ENCODE results near the gene GOLGA6A.
"Not testable (repeated sequence)": the region's sequence is repeated elsewhere in the genome, so short reads cannot be mapped to it uniquely, and the experiment has no call there.

The GOLGA6A gene, protein sequence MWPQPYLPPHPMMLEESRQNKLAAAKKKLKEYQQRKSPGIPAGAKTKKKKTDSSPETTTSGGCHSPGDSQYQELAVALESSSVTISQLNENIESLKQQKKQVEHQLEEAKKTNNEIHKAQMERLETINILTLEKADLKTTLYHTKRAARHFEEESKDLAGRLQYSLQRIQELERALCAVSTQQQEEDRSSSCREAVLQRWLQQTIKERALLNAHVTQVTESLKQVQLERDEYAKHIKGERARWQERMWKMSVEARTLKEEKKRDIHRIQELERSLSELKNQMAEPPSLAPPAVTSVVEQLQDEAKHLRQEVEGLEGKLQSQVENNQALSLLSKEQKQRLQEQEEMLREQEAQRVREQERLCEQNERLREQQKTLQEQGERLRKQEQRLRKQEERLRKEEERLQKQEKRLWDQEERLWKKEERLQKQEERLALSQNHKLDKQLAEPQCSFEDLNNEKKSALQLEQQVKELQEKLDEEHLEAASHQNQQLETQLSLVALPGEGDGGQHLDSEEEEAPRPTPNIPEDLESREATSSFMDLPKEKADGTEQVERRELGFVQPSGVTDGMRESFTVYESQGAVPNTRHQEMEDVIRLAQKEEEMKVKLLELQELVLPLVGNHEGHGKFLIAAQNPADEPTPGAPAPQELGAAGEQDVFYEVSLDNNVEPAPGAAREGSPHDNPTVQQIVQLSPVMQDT

GRCh38 chr15:74082450-74082849 is at the start of gene GOLGA6A:
GOLGA6A (minus strand) TSS chr15:74082550; CDS start chr15:74082509, 41 bp downstream.
- not testable (repeated sequence) for FAIRE-seq

DNA sequence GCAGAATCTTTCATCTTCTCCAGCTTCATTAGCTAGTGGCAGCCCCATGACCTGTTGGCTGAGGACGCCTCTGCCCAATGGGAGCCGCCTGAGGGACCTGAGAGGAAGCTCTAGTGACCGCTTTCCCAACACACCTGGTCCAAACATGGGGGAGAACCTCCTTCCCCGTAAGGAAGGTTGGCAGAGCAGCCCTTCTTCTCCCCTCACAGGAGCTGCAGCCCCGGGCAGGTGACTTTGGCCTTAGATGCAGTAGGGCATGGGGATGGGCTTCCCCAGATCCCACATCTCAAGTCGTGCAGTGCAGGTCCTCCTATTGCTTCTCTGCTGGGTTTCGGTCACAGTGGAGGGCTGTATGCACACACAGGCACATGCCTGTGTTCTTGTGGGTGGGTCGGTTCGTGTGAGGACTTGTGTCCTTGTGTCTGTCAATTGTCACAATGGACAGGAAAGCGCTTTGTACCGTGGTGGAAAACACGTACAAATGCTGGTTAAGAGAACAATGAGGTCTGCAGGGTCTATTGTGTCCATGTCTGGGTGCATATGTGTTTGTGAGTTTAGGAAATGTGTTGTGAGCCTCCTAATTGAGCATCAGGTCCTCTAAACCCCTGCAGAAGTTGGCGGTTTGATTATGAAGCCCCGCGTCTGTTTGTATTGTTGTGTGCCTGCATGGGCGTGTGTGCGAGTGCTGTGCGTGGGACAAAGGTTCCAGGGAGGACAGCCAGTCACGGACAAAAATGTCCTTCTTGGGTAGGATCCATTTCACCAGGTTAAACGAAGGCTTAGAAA is 49.5 kb upstream of the GOLGA6A start:
- FAIRE-seq, result no peak

- no peak for FAIRE-seq
Measured at GRCh38 chr15:74130849-74131627, 48.7 kb upstream of the GOLGA6A start.

GRCh38 chr15:74130155-74130848 is 48.0 kb upstream of the GOLGA6A start, which contains the start of gene ISLR2:
ISLR2 (plus strand) TSS chr15:74130586; CDS start chr15:74132755, 2,169 bp downstream.
- no peak for FAIRE-seq

GRCh38 chr15:74129586-74130154 is 47.3 kb upstream of the GOLGA6A start:
- FAIRE-seq, result no peak

- no peak for FAIRE-seq
Measured at GRCh38 chr15:74128785-74129585, 46.6 kb upstream of the GOLGA6A start.

DNA sequence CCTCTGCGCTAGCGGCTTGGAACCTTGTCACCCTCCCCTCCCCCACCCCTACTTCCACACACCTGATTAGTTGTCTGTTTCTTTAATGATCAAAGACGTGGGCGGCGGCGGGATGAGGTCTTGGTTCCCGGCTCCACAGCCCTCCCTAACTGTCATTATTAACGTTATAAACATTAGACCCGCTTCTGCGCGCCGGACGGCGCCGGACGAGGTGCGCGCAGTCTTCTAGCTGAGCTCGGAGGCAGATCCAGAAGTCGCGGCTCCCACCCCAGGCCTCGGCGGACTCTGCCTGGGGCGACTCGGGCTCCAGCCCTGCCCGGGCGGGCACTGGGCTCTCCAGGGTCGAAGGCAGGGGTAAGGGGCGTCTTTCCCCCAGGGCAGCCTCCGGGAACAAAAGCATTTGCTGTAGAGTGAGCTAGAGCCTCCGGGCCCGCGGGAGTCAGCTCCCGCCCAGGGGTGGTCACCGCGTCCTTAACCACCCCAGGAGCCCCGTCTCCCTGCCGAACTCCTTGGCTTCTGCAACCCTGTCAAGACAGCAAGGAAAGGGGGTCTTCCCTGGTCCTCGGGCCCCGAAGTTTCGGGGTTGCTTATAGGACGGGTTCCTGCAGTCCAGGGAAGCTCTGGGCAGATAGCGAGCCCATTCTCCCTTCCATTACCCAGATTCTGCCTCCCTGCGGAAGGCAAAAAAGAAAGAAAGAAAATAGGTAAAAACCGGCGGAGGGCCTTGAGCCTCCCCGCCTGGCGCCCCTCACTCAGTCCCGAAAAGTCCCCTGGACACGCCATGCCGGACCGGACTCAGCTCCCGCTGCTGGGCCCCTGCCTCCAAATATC is 45.8 kb upstream of the GOLGA6A start:
- FAIRE-seq, result no peak

- FAIRE-seq, result no peak
Measured at GRCh38 chr15:74127255-74127953, 45.1 kb upstream of the GOLGA6A start.

- FAIRE-seq, result no peak
Measured at GRCh38 chr15:74124759-74125158, 42.4 kb upstream of the GOLGA6A start.

GRCh38 chr15:74124196-74124595 is 41.8 kb upstream of the GOLGA6A start:
- no peak for FAIRE-seq

DNA sequence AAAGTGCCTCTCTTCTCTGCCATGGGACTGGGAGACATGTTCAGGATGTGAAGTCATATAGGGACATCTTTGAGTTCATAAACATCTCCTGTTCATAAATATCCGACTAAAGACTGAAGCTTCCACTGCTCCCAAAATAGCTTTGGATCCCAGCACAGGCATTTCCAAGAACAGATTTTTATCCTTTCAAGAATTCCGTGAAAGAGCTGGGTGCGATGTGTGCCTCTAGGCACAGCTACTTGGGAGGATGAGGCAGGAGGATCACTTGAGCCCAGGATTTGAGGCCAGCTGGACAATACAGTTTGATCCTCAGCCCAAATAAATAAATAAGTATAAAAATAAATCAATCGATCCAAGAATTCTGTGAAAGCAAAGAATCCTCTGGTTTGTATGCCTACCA is 41.3 kb upstream of the GOLGA6A start:
- FAIRE-seq, result no peak

DNA sequence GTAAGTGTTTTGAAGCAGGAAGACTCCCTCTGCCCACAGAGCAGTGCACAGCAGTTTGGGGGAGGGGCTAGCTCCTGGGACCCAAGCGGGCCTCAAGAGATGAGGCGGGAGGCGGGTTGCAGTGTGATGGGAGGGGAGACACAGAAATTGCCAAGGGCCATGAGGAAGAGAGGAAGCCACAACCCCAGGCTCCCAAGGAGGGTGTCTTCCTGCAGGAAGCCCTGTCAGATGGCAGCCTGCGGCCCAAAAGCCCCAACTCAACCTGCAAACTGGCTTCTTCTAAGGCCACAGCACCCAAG is 40.7 kb upstream of the GOLGA6A start:
- FAIRE-seq, result no peak

GRCh38 chr15:74122403-74123130 is 40.2 kb upstream of the GOLGA6A start:
- FAIRE-seq, result no peak

DNA sequence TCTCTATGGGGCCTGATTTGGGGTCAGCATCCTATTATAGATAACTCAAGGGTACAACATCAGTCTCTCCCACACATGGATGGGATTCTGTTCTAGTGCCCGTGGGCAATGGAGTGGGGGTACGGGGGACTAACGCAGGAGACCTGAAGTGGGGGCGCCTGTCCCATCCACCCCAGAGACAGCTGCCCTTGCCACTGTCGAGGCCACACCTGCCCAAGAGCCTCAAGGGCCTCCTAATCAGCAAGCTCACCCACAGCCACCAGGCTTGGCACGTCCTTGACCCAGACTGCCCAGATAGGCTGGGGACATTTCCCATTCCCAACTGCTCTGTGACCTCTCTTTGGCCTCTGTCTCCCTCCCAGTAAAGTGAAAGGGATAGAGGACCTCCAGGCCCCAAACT is 39.5 kb upstream of the GOLGA6A start:
- no peak for FAIRE-seq

DNA sequence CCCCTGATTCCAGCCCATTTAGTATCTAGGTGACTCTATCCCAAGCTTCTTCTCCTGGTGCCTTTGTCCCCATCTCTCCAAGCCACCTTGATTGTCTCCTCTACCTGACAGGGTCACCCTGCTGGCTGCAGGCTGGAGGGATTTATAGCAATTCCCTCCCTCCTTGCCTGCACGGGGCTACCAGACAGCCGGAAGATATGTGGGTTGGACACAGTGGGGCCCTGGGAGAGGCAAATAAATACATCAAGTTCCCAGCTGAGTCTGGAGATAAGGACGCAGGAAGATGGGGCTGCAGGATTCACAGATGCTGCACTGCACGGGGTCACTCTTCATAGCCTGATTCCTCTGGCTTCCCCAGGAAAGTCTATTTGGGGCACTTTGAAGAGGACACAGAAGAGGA is 38.7 kb upstream of the GOLGA6A start:
- no peak for FAIRE-seq

GRCh38 chr15:74120426-74120825 is 38.1 kb upstream of the GOLGA6A start:
- no peak for FAIRE-seq

DNA sequence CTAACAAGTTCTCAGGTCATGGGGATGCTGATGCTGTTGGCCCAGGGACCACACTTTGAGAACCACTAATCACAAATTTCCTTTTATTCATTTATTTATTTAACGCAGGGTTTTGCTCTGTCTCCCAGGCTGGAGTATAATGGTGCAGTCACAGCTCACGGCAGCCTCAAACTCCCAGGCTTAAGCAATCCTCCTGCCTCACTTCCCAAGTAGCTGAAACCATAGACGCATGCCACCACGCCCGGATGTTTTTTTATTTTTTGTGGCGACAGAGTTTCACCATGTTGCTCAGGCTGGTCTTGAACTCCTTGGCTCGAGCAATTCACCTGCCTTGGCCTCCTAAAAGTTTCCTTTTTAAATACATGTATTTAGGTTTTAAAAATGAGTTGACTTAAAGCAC is 27.4 kb upstream of the GOLGA6A start:
- no peak for FAIRE-seq

DNA sequence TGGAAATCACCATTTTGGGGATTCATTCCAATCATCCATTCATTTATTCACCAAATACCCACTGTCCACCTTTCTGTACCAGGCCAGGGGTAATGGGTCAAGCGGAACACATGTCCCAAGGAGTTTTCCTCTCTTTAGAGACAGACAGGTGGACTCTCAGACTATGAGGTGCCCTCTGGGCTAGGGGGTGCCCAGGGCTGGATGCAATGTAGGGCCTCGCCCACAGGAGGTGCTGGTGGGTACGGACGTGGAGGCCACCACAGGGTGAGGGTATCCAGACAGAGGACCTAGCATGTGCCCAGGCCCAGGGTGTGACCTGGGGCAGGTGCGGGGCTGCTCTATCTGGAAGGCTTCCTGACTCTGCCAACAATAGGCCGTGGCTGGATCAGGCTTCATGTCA is 26.3 kb upstream of the GOLGA6A start:
- not testable (repeated sequence) for FAIRE-seq

- no peak for FAIRE-seq
Measured at GRCh38 chr15:74108111-74108510, 25.8 kb upstream of the GOLGA6A start.
